GM21528 (cell line): Measurements from ENCODE around the gene SLC35F4.
"Not testable (repeated sequence)": the region's sequence is repeated elsewhere in the genome, so short reads cannot be mapped to it uniquely, and the experiment has no call there.

Experiments
- ATAC-seq: cut with Tn5 transposase; IDR thresholded peaks from one replicate; pipeline ENCODE4 v1.9.1; 2021; ENCODE audit warnings: mild to moderate bottlenecking, moderate library complexity; ENCODE audit not compliant: unreplicated experiment, low FRiP score

The SLC35F4 gene

GRCh38 chr14:57735276-57735675, 130.6 kb downstream of the SLC35F4 start:
- no peak for ATAC-seq

- no peak for ATAC-seq
These were observed 133.2 kb downstream of the SLC35F4 start for GRCh38 chr14:57732463-57733285.

- no peak for ATAC-seq
These were observed 136.4 kb downstream of the SLC35F4 start for GRCh38 chr14:57729208-57730187.

- ATAC-seq: no peak
These were observed 140.4 kb downstream of the SLC35F4 start for GRCh38 chr14:57725399-57726077.

GRCh38 chr14:57722141-57722540, 143.8 kb downstream of the SLC35F4 start:
- not testable (repeated sequence) for ATAC-seq

GRCh38 chr14:57714487-57714931, 151.4 kb downstream of the SLC35F4 start:
- no peak for ATAC-seq

GRCh38 chr14:57712698-57713097, 153.2 kb downstream of the SLC35F4 start:
- no peak for ATAC-seq

- no peak for ATAC-seq
These were observed 153.8 kb downstream of the SLC35F4 start for GRCh38 chr14:57712102-57712501.

GRCh38 chr14:57709909-57710308, 156.0 kb downstream of the SLC35F4 start:
- ATAC-seq: no peak

- not testable (repeated sequence) for ATAC-seq
These were observed 156.8 kb downstream of the SLC35F4 start for GRCh38 chr14:57709086-57709485.

- ATAC-seq: no peak
These were observed 158.7 kb downstream of the SLC35F4 start for GRCh38 chr14:57707219-57707618.

GRCh38 chr14:57704763-57705162, 161.1 kb downstream of the SLC35F4 start:
- no peak for ATAC-seq

GRCh38 chr14:57699947-57700346, 165.9 kb downstream of the SLC35F4 start:
- ATAC-seq: no peak

GRCh38 chr14:57692671-57693070, 173.2 kb downstream of the SLC35F4 start:
- no peak for ATAC-seq

GRCh38 chr14:57687416-57687815, 178.5 kb downstream of the SLC35F4 start:
- no peak for ATAC-seq

- no peak for ATAC-seq
These were observed 179.6 kb downstream of the SLC35F4 start for GRCh38 chr14:57686304-57686703.

- ATAC-seq: no peak
These were observed 194.9 kb downstream of the SLC35F4 start for GRCh38 chr14:57671021-57671420.

GRCh38 chr14:57660208-57660607, 205.7 kb downstream of the SLC35F4 start:
- ATAC-seq: no peak

- no peak for ATAC-seq
These were observed 206.8 kb downstream of the SLC35F4 start for GRCh38 chr14:57659052-57659451.

GRCh38 chr14:57657487-57657886, 208.4 kb downstream of the SLC35F4 start:
- ATAC-seq: no peak

- no peak for ATAC-seq
These were observed 209.0 kb downstream of the SLC35F4 start for GRCh38 chr14:57656853-57657252.
